SH-SY5Y (cell line): ENCODE results near the gene PPM1E.

Source experiments
- GATA2 ChIP-seq: IDR thresholded peaks from 2 replicates; pipeline ENCODE4 v1.6.1; 2011; ENCODE audit warnings: mild to moderate bottlenecking, low read depth, low read length
- GATA3 ChIP-seq: IDR thresholded peaks from 2 replicates; pipeline ENCODE4 v1.6.1; 2011; ENCODE audit warnings: low read depth, mild to moderate bottlenecking, low read length, moderate library complexity

DNA sequence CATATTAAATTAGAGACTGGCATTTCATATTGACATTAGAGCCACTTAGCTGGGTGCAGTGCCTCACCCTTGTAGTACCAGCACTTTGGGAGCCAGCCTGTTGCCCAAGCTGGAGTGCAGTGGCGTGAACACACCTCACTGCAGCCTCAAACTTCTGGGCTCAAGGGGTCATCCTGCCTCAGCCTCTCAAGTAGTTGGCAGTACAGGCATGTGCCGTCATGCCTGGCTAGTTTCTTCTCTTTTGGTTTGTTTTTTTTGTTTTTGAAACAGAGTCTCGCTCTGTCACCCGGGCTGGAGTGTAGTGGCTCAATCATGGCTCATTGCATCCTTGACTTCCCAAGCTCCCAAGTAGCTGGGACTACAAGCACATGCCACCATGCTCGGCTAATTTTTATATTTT, 8.7 kb downstream of the PPM1E start:
- TF ChIP-seq GATA2 (no peak), GATA3 (no peak)
